GM19463 (cell line): ENCODE measurements around the gene CNOT8.
"Not testable (repeated sequence)": the region's sequence is repeated elsewhere in the genome, so short reads cannot be mapped to it uniquely, and the experiment has no call there.

Source experiments
- ATAC-seq: cut with Tn5 transposase; IDR thresholded peaks from one replicate; pipeline ENCODE4 v1.9.1; 2021; ENCODE audit warnings: mild to moderate bottlenecking, moderate library complexity; ENCODE audit not compliant: unreplicated experiment

Gene CNOT8

GRCh38 chr5:154834053-154834452 is 24.4 kb upstream of the CNOT8 start:
- no peak for ATAC-seq

DNA sequence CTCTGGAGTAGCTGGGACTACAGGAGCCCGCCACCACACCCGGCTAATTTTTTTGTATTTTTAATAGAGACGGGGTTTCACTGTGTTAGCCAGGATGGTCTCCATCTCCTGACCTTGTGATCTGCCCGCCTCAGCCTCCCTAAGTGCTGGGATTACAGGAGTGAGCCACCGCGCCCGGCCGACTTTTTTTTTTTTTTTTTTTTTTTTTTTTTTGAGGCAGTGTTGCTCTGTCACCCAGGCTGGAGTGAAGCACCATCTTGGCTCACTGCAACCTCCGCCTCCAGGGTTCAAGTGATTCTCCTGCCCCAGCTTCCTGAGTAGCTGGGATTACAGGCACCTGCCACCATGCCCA is 22.8 kb upstream of the CNOT8 start:
- not testable (repeated sequence) for ATAC-seq

GRCh38 chr5:154836225-154836624 is 22.2 kb upstream of the CNOT8 start:
- ATAC-seq: no peak

- ATAC-seq: no peak
These were observed 21.2 kb upstream of the CNOT8 start for GRCh38 chr5:154837009-154837901.

GRCh38 chr5:154840435-154841272 is 17.8 kb upstream of the CNOT8 start:
- no peak for ATAC-seq

DNA sequence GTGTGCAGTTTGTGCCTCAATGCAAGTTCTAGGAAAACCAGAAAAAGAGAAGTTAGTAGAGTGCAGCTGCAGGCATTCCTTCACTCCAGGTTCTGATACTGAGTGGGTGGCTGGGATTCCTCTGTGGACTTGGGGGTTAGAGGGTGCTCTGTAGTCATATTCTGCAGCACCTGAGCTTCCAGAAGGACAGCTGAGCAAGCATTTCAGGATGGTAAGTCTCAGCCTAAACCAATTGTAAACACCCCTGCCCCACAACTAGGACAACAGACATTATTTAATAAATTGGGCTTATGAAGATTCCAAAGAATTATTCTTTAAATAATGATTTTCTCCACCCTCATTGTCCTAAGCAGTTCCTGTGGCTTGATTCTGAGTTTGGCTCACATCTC is 17.2 kb upstream of the CNOT8 start:
- no peak for ATAC-seq

- no peak for ATAC-seq
These were observed 15.5 kb upstream of the CNOT8 start for GRCh38 chr5:154842689-154843530.

DNA sequence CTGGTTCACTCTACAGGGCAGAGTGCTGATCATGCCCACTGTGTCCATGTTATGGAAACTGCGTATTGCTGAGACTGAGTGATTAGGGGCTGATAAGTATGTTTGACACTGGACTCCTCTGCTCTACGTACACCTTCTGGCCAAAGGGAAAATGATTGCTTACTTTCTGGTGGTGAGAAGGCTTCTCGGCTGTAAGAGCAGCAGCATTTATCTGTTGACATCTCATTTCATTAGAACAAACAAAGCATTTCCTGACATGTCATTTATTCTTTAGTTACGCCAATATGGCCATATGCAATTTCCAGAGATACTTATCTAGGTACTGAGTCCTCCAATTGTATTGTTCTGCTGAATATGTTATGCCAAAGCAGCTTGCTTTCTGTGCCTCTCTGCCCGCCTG is 13.6 kb upstream of the CNOT8 start:
- ATAC-seq: no peak

DNA sequence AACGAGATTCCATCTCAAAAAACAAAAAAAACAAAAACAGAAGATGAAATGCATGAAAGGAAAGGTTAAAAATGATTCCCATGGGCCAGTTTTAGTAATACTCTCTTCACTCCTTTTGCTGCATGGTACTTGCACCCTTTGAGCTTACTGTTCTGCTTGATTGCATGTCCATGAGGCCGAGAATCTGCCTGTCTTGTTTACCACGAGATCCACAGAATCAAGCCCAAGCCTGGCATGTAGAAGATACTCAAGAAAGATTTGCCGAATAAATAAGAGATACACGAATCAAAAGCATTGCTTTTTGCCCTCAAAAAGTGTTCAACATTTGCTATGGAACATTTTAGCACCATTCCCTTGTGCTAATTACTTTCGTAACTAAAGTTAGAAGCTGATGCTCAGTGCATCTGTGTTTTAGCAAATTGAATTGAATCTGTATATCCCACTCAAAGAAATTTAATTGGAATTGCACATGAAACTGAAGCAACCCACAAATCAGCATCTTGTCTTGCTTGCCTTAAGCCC is 9.1 kb upstream of the CNOT8 start:
- no peak for ATAC-seq

DNA sequence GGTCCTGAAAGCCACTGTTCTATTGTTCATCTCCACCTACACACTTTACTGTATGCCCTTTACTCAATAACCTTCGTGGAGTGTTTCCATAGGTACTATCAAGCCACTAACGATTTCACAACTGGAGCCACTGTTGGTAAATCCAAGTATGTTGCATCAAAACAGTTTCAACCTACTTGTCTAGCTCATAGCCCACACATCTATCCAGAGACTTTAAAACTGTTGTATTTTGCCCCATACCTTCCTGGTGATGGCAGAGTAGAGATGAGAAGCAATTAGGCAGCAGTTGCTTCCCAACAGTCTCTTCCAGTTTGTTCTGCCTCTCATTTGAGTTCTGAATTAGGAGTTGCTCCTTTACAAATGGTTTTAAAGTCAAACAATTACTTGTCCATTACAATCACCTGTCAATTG is 8.6 kb upstream of the CNOT8 start:
- no peak for ATAC-seq

DNA sequence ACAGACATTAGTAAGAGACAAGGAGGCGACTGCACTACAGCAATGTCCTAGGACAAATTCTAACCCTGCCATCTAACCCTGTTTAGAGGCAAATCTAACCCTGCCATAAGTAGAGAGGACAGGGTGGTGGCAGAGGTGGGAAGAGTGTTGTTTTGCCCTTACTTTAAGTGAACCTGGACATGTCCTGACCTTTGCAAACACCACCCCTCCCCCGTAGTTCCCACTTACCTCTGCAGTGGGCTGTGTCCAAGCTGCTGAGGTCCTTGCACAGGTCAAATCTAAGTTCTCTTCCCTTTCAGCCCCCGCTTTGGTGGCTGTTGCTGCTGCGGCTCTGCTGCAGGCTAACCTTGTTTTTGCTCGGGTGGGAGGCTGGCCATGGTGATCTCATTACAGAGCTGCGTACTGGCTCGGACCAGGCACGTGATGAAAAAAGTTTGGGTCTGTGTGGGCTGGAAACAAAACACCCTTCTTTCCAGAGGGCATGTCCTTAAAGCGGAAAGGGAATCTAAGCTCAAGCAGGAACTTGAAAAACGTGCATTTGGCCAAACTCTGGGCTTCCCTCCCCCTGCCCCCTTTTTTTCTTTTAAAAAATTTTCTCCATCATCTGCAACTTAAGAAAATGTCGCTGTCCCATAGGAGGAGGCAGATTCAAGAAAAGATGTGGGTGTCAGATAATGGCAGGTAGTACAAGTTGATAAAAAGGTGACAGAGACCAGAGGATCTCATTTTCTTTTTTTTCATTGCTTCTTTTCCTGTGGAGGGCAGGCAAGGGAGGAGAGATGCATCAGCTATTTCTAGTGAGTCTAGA is 8.0 kb upstream of the CNOT8 start, which contains the start of gene FAXDC2:
TSS of gene FAXDC2 (minus strand) at position 349 of the 808 bp plus-strand sequence. CDS start 12,425 bp downstream, outside the sequence.
- no peak for ATAC-seq

GRCh38 chr5:154851351-154851750 is 7.1 kb upstream of the CNOT8 start:
- ATAC-seq: no peak

GRCh38 chr5:154857530-154858296 is 714 bp upstream of the CNOT8 start:
- ATAC-seq: peak; percentile 60

DNA sequence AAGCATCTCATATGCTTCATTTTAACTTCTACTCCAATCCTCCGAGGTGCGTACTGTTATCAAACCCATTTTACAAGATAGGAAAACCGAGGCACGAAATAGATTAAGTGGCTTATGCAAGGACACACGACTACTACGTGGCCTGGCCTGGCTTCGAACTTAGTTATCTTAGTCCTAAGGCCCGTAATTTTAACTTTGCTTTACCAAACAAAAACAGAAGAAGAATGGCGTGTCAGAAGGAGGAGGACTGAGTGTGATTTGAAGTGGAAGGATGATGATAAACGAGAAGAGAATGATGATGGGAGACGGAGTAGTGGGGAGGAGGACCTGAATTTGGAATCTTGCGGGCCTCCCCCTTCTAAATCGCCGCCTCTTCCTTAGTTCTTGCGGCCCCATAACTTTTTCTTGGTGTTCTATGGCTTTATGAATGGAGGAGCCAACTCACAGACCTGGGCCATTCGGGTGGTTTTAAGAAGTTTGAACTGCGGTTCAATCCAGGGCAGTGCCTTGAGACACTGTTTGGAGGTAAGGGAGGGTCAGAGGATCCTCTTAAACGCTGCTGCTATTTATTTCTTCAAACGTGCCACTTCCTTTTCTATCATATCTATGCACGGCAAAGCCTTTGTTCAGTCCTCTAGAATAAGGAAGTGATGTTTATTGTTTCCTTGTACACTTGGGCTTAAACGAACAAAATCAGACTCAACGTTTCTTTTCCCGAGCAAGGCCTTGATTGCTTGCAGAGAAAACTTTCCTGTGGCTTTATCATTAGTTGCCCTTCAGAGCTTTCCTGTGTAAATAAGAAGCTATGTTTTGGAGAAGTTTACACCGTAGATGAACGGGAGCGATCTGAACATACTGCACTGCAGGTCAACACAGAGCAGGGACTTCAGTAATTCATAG is 795 bp downstream of the CNOT8 start:
- no peak for ATAC-seq

GRCh38 chr5:154860123-154860522 is 1.7 kb downstream of the CNOT8 start:
- no peak for ATAC-seq

DNA sequence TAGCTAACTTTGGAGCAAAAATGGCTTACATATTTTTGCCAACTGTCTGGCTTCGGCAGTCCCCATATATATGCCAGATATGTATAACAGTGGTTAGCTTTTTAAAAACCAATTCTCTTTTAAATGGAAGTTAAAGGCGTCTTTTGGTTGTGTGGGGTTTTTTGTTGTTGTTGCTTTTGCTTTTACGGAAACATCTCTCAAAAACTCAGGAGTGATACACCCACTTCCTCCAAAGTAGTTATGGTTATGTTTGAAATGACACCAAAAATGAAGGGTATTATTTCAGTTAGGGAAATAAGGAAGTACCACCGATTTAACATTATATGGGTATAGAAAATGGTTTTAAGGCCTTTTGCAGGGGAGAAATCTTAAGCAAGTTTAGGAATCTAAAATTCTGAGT is 2.3 kb downstream of the CNOT8 start:
- no peak for ATAC-seq

GRCh38 chr5:154861946-154862345 is 3.5 kb downstream of the CNOT8 start:
- no peak for ATAC-seq

DNA sequence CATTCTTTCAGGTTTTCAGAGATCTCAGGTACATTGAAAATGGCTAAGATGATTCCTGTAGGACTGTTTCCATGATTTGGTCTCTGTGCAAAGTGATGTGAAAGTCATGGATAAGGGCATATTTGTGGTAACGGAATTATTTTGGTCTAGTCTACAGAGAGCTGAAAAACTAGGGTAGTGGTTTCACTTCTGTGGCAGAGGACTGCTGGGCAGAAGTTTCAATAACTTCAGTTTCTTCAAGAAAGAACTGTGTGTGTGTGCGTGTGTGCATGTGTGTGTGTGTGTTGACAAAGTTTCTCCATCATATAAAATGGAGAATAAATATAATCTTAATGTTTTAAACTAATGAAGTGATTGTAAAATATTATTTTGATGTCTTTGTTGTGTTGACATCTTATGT is 4.3 kb downstream of the CNOT8 start:
- no peak for ATAC-seq
